Activated T-helper 1 cell treated with anti-CD3 and anti-CD28 coated beads, Interleukin-12 subunit alpha, Interleukin-12 subunit beta, Interleukin-2, Interleukin-4 antibody, amounts not matched to agents 30 ng/mL and 10 ng/mL and 1 ng/mL, durations not matched to agents 14 hours and 24 hours and 36 hours (primary cell): Measurements from ENCODE around the gene ROBO2. TPM values are rescaled to one million over a fixed set of nuclear protein-coding genes. Genes with fewer than 3 reads are reported as not detected.

Experiments used
- DNase-seq: peaks from one replicate; pipeline ENCODE4 v3.0.0; 2021; ENCODE audit warnings: low spot score
- H3K27ac Mint-ChIP-seq: one replicate; pipeline ENCODE4 v1.8.0; 2021; ENCODE audit warnings: mild to moderate bottlenecking, mixed read lengths
- H3K27me3 Mint-ChIP-seq: one replicate; pipeline ENCODE4 v1.8.0; 2022; ENCODE audit warnings: mild to moderate bottlenecking, moderate library complexity, mixed read lengths; ENCODE audit not compliant: insufficient read depth
- H3K36me3 Mint-ChIP-seq: one replicate; pipeline ENCODE4 v1.8.0; 2021; ENCODE audit warnings: low read depth, mixed read lengths
- H3K4me1 Mint-ChIP-seq: one replicate; pipeline ENCODE4 v1.8.0; 2021; ENCODE audit warnings: low read depth, mixed read lengths
- H3K4me3 Mint-ChIP-seq: one replicate; pipeline ENCODE4 v1.8.0; 2021; ENCODE audit warnings: mild to moderate bottlenecking, moderate library complexity, mixed read lengths
- H3K9me3 Mint-ChIP-seq: one replicate; pipeline ENCODE4 v1.8.0; 2021; ENCODE audit warnings: mixed read lengths
- intact Hi-C: fragments of 100-400 bp; cut with micrococcal nuclease; formaldehyde crosslinking; loops from one replicate; pipeline ENCODE4 v1.15.1; 2024
- total RNA-seq: library from RNA; stranded (reverse); gene quantifications from 2 replicates; pipeline ENCODE4 v1.2.3, GENCODE V29; 2022

Gene ROBO2
- total RNA-seq, 1 donor from 2014 or later, result not detected

GRCh38 chr3:77189258-77189657 lies 149.4 kb downstream of the ROBO2 start:
- Mint-ChIP-seq H3K4me3 (no peak overlapping the region), H3K9me3 (peaks cover 10% of the 10 kb centered on the region), H3K36me3 (no peaks in the 10 kb centered on the region), H3K27ac (no peak overlapping the region), H3K27me3 (no peaks in the 10 kb centered on the region), H3K4me1 (no peaks in the 10 kb centered on the region)
- DNase-seq, result no peak
- intact Hi-C loops, result no loop called here

- Mint-ChIP-seq H3K36me3 (no peaks in the 10 kb centered on the region), H3K27ac (no peak overlapping the region), H3K27me3 (no peaks in the 10 kb centered on the region), H3K4me1 (no peaks in the 10 kb centered on the region), H3K9me3 (peaks cover 10% of the 10 kb centered on the region), H3K4me3 (no peak overlapping the region)
- no peak for DNase-seq
- intact Hi-C loops, result no loop called here
Measured at GRCh38 chr3:77189684-77190083, 149.8 kb downstream of the ROBO2 start.

DNA sequence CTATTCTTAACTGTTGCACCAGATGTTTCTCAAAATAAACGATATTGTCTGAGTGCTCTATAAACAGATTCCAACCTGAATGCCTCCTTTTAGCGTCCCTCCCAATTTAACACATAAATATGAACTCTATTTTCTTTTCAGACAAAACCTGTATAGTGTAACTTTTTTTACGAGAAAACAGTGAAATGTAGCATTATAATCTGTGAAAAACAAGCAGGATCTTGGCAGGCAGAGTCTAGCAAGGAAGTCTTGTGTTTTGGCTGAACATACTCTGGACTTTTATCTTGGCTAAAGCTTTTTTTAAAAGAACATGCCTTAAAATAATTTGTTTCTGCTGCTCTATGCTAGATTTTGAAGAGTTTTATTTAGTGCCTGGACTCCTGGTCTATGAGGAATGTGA lies 150.5 kb downstream of the ROBO2 start:
- DNase-seq, result no peak
- Mint-ChIP-seq H3K4me3 (no peak overlapping the region), H3K9me3 (peaks cover 5% of the 10 kb centered on the region), H3K36me3 (no peaks in the 10 kb centered on the region), H3K27me3 (no peaks in the 10 kb centered on the region), H3K27ac (no peak overlapping the region), H3K4me1 (no peaks in the 10 kb centered on the region)
- intact Hi-C loops, result no loop called here

DNA sequence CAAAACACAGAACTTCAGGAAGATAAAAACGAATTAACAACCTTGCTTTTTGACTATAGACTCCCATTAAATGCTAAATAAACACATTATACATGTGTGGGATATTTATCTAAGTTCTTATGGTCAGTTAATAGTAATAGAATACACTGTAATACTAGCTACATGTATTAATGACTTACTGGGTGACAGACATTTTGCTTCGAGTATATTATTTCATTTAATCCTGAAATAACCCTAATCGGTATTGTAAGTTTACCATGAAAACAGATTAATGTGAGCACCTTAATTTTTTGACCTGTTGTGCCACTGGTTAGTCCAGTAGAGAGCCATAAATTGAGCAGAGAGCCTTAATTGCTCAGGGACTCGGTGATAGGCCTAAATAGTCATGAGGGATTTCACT lies 151.1 kb downstream of the ROBO2 start:
- Mint-ChIP-seq H3K27me3 (no peaks in the 10 kb centered on the region), H3K4me1 (no peaks in the 10 kb centered on the region), H3K4me3 (no peak overlapping the region), H3K27ac (no peak overlapping the region), H3K36me3 (no peaks in the 10 kb centered on the region), H3K9me3 (peaks cover 8% of the 10 kb centered on the region)
- no peak for DNase-seq
- intact Hi-C loops, result no loop called here

DNA sequence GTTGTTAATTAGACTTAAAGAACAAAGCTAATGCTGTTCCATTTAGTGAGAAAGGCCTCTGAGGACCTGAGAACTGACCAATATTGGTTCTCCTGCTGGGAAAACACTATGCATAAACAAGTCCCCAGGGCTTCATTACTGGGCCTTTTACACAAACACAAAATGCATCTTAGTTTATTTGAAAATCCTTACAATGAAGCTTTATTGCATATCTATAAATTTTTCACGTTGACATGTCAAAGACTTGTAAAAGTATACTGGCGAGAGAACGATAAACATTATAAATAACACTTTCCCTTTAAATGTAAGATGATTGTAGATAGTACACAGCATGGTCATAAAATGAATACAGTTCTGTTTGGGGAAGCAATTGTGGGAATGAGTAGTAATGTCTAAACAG lies 151.7 kb downstream of the ROBO2 start:
- Mint-ChIP-seq H3K27me3 (no peaks in the 10 kb centered on the region), H3K36me3 (no peaks in the 10 kb centered on the region), H3K4me3 (no peak overlapping the region)

DNA sequence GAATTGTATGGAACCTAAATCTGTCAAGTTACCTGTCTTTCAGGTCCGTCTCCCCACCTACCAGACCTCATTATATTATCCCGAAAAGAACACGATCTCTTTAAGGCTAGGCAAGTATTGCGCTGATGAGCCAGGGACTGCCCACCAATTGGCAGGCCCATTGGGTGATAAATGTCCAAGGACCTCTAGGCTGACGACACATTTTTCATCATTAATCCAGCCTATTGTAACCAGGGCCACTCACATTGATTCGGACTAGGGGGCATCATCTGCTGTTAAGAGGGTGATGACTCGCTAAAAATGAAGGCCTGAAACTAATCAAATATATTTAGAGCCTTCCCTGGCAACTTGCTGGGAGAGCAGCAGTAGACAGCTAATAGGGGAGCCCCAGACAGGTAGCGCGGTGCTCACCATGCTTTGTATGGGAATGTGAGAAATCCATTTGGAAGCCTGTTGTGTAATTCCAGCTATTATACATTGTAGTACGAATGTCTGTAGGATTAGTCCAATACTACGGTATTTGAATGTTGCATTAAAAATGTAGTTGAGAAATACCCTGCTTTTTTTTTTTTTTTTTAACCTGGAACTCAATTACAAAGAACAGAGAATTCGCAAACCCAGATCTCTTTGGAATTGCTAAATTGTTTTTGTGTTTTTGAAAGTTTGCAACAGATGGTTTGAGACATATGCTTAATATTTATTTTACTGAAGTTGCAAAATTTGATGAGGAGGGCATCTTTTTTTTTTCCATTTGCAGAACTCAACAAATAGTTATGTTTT lies 156.1 kb downstream of the ROBO2 start:
- no peak for DNase-seq
- Mint-ChIP-seq H3K27ac (no peak overlapping the region), H3K36me3 (no peaks in the 10 kb centered on the region), H3K27me3 (no peaks in the 10 kb centered on the region), H3K4me3 (no peak overlapping the region), H3K4me1 (no peaks in the 10 kb centered on the region), H3K9me3 (peaks cover 3% of the 10 kb centered on the region)
- intact Hi-C loops, result no loop called here

More for the DNA sequence above, 151.7 kb downstream of the ROBO2 start:
- Mint-ChIP-seq H3K4me1 (no peaks in the 10 kb centered on the region), H3K9me3 (peaks cover 8% of the 10 kb centered on the region), H3K27ac (no peak overlapping the region)
- intact Hi-C loops, result no loop called here
- DNase-seq, result no peak

GRCh38 chr3:77197408-77197807 lies 157.5 kb downstream of the ROBO2 start:
- Mint-ChIP-seq H3K36me3 (no peaks in the 10 kb centered on the region), H3K4me1 (no peaks in the 10 kb centered on the region), H3K27ac (no peak overlapping the region), H3K27me3 (no peaks in the 10 kb centered on the region), H3K9me3 (peaks cover 3% of the 10 kb centered on the region), H3K4me3 (no peak overlapping the region)
- intact Hi-C loops, result no loop called here
- DNase-seq, result no peak

GRCh38 chr3:77203851-77204250 lies 164.0 kb downstream of the ROBO2 start:
- no peak overlapping the region for H3K27ac Mint-ChIP-seq
- intact Hi-C loops, result no loop called here
- DNase-seq, result no peak
- no peak overlapping the region for H3K4me3 Mint-ChIP-seq
- H3K27me3 Mint-ChIP-seq, result no peaks in the 10 kb centered on the region
- no peaks in the 10 kb centered on the region for H3K4me1 Mint-ChIP-seq
- H3K9me3 Mint-ChIP-seq, result peaks cover 5% of the 10 kb centered on the region
- no peaks in the 10 kb centered on the region for H3K36me3 Mint-ChIP-seq

DNA sequence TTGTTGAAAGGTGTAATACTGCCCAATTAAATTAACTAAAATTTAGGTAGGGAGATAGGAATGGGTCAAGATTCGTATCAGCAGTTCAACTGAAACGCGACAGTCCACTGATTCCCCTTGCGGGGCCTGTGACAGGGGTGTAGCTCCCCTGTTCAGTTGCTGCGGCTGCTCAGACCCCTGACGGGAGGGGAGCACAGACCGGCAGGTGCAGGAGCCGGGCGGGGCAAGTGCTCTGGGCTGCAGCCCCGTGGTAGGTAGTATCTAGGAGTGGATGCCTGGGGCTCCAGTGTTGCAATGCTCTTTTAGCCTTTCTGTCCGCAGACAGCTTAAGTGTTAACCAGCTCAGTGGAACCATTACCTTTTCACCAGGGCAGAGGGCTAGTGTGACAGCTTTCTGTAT lies 164.9 kb downstream of the ROBO2 start:
- H3K36me3 Mint-ChIP-seq, result no peaks in the 10 kb centered on the region
- no peak for DNase-seq
- no peak overlapping the region for H3K4me3 Mint-ChIP-seq
- intact Hi-C loops, result no loop called here
- H3K27ac Mint-ChIP-seq, result no peak overlapping the region
- H3K4me1 Mint-ChIP-seq, result no peaks in the 10 kb centered on the region
- H3K9me3 Mint-ChIP-seq, result peaks cover 5% of the 10 kb centered on the region
- no peaks in the 10 kb centered on the region for H3K27me3 Mint-ChIP-seq

DNA sequence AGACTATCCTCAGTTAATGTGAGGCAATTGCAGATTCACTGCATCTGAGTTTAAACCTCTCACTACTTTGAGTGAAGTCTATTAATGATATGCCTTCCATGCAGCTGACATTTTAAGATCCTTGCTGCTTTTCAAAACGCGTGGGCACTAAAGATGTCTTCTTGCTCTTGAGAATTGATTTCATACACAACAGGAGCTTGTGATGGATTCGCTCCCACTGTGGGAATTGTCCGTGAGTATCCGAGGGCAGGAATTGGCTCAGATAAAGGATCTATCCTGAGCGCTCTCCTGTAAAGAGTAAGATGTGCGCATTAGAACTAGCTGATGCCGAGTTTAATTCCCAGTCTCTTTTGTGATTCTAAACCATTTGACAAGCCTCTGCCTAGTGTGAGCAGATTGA lies 167.9 kb downstream of the ROBO2 start:
- Mint-ChIP-seq H3K4me3 (no peak overlapping the region), H3K27ac (no peak overlapping the region), H3K27me3 (no peaks in the 10 kb centered on the region), H3K4me1 (no peaks in the 10 kb centered on the region), H3K9me3 (peaks cover 5% of the 10 kb centered on the region), H3K36me3 (no peaks in the 10 kb centered on the region)
- DNase-seq, result no peak
- intact Hi-C loops, result no loop called here

DNA sequence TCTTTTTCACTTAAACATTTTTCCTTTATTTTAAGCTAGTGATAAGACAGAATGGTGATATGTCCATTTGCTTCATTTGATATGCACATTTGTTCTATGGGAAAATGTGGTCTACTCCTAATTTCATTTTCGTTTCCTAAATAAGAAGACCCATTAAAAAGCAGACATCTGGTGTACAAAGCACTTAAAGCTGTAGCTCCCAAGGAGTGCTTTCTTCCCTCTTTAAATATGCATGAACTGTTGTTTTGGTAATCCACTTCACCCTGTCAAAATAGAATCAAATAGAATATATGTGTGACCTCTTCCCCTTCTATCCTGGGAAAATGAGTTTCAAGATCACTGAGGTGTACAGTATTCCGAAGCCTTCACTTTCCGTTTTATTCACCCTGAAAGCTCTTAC lies 182.8 kb downstream of the ROBO2 start:
- DNase-seq, result no peak
- no peaks in the 10 kb centered on the region for H3K36me3 Mint-ChIP-seq
- H3K27ac Mint-ChIP-seq, result no peak overlapping the region
- H3K4me3 Mint-ChIP-seq, result no peak overlapping the region
- H3K9me3 Mint-ChIP-seq, result no peaks in the 10 kb centered on the region
- H3K27me3 Mint-ChIP-seq, result no peaks in the 10 kb centered on the region
- no peaks in the 10 kb centered on the region for H3K4me1 Mint-ChIP-seq
- intact Hi-C loops, result no loop called here

- Mint-ChIP-seq H3K27me3 (no peaks in the 10 kb centered on the region), H3K4me1 (no peaks in the 10 kb centered on the region), H3K27ac (no peak overlapping the region), H3K4me3 (no peak overlapping the region), H3K36me3 (no peaks in the 10 kb centered on the region), H3K9me3 (peaks cover 4% of the 10 kb centered on the region)
- DNase-seq, result no peak
- intact Hi-C loops, result no loop called here
Measured at GRCh38 chr3:77227567-77227966, 187.7 kb downstream of the ROBO2 start.

- no peak overlapping the region for H3K27ac Mint-ChIP-seq
- H3K27me3 Mint-ChIP-seq, result no peaks in the 10 kb centered on the region
- intact Hi-C loops, result no loop called here
- H3K4me3 Mint-ChIP-seq, result no peak overlapping the region
- H3K36me3 Mint-ChIP-seq, result no peaks in the 10 kb centered on the region
- H3K9me3 Mint-ChIP-seq, result peaks cover 4% of the 10 kb centered on the region
- H3K4me1 Mint-ChIP-seq, result no peaks in the 10 kb centered on the region
- no peak for DNase-seq
Measured at GRCh38 chr3:77232557-77232956, 192.7 kb downstream of the ROBO2 start.

- H3K4me3 Mint-ChIP-seq, result no peak overlapping the region
- H3K9me3 Mint-ChIP-seq, result peaks cover 10% of the 10 kb centered on the region
- intact Hi-C loops, result no loop called here
- no peaks in the 10 kb centered on the region for H3K36me3 Mint-ChIP-seq
- no peak overlapping the region for H3K27ac Mint-ChIP-seq
- no peaks in the 10 kb centered on the region for H3K4me1 Mint-ChIP-seq
- H3K27me3 Mint-ChIP-seq, result no peaks in the 10 kb centered on the region
- DNase-seq, result no peak
Measured at GRCh38 chr3:77234004-77234403, 194.1 kb downstream of the ROBO2 start.
